ENCODE measurements around the gene SPDL1. TPM values are rescaled to one million over a fixed set of nuclear protein-coding genes. Genes with fewer than 3 reads are reported as not detected.

Gene SPDL1
- total RNA-seq, 1 experiment from 2014 or later = 72.6 TPM

DNA sequence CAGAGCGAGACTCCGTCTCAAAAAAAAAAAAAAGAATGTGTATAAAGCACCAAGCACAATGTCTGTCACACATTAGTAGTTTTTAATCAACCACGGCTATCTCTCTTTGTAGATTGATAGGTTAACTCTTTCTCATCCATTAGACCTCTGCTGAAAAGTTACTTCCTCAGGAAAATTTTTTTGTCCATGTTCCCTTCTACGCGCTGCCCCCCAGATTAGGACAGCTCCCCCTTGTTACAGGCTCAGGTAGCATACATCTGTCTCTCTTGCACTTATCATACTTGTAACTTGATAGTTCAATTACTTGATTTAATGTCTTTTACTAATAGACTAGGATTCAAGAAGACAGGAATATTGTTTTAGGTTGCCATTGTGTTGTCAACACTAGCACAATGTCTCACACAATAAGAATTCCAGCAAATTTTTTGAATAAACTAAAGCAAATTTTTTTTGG, 1.5 kb downstream of the SPDL1 start:
- DNase-seq (ENCODE audit: low read depth, low spot score) (no peak), ATAC-seq (no peak)
- Histone ChIP-seq H3K27me3 (ENCODE audit: control insufficient read depth, insufficient read depth, low read length) (no peaks in the 10 kb centered on the region), H3K27ac (ENCODE audit: low read length) (peak overlapping the region; percentile 97), H3K4me1 (ENCODE audit: control insufficient read depth, insufficient read depth, low read length) (peaks cover 38% of the 10 kb centered on the region), H3K4me3 (ENCODE audit: low read depth in 2 of 2, low read length in 2 of 2) (peak overlapping the region; percentile 86 to 88), H3K36me3 (ENCODE audit: control insufficient read depth, insufficient read depth, low read length) (peaks cover 14% of the 10 kb centered on the region), H3K9me3 (ENCODE audit: control insufficient read depth, insufficient read depth, low read depth, low read length) (no peaks in the 10 kb centered on the region)
- TF ChIP-seq, protein P1, sequence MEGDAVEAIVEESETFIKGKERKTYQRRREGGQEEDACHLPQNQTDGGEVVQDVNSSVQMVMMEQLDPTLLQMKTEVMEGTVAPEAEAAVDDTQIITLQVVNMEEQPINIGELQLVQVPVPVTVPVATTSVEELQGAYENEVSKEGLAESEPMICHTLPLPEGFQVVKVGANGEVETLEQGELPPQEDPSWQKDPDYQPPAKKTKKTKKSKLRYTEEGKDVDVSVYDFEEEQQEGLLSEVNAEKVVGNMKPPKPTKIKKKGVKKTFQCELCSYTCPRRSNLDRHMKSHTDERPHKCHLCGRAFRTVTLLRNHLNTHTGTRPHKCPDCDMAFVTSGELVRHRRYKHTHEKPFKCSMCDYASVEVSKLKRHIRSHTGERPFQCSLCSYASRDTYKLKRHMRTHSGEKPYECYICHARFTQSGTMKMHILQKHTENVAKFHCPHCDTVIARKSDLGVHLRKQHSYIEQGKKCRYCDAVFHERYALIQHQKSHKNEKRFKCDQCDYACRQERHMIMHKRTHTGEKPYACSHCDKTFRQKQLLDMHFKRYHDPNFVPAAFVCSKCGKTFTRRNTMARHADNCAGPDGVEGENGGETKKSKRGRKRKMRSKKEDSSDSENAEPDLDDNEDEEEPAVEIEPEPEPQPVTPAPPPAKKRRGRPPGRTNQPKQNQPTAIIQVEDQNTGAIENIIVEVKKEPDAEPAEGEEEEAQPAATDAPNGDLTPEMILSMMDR (IDR thresholded peaks at IDR 0.05) = peak; percentile 11; the same call in 1 of the 2 replicates
- TF ChIP-seq TCF7L2 (IDR thresholded peaks at IDR 0.05; ENCODE audit: low read depth, low read length) = no peak
- POLR2A ChIA-PET = interaction anchor here (0.7 kb wide), 1 partner anchor 108 kb away, joined by 5 read pairs; no protein-coding TSS in a partner anchor
- BruUV-seq (replicated peaks) = no TSS peak
- intact Hi-C loops (cut with micrococcal nuclease; ENCODE audit: unreplicated experiment) = no loop called here
- in situ Hi-C loops (cut with HindIII; ENCODE audit: low pct_unique_long_range_greater_than_20kb, low sequenced_read_pairs) = no loop called here
- CTCF ChIA-PET = no interaction called here

DNA sequence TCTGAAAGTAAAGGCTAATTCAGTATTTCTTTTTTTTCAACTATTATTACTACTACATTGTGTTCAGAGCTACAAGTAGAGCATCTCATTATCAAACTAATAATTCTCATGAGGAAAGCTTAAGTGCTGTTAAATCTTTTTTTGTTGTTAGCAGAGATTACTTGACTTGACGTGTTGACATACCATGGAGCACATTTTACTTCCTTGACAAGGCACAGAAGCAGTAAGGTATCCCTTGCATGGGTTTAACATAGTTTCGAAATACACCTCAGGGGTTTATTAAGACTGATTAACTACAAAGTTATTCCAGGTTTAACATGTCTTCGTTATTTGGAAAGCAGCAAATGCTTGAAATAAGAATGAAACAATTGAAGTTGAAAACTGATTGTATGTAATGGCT, 7.0 kb downstream of the SPDL1 start:
- ATAC-seq = no peak
- Histone ChIP-seq H3K4me3 (ENCODE audit: low read depth in 2 of 2, low read length in 2 of 2) (no peak overlapping the region), H3K4me1 (ENCODE audit: control insufficient read depth, insufficient read depth, low read length) (peaks cover 22% of the 10 kb centered on the region), H3K27me3 (ENCODE audit: control insufficient read depth, insufficient read depth, low read length) (no peaks in the 10 kb centered on the region), H3K27ac (ENCODE audit: low read length) (peak overlapping the region; percentile 55; the same call in 1 of the 2 replicates), H3K9me3 (ENCODE audit: control insufficient read depth, insufficient read depth, low read depth, low read length) (no peaks in the 10 kb centered on the region), H3K36me3 (ENCODE audit: control insufficient read depth, insufficient read depth, low read length) (peaks cover 60% of the 10 kb centered on the region)
- in situ Hi-C loops (cut with HindIII; ENCODE audit: low pct_unique_long_range_greater_than_20kb, low sequenced_read_pairs) (no loop called here), intact Hi-C loops (cut with micrococcal nuclease; ENCODE audit: unreplicated experiment) (no loop called here)
- no peak for DNase-seq (ENCODE audit: low read depth, low spot score)
- no TSS peak for BruUV-seq (replicated peaks)
- ChIA-PET POLR2A (no interaction called here), CTCF (no interaction called here)
- TF ChIP-seq SIN3A (IDR thresholded peaks at IDR 0.05; ENCODE audit: borderline replicate concordance, insufficient read depth, low read depth, low read length) (no peak), POLR2AphosphoS5 (IDR thresholded peaks at IDR 0.05; ENCODE audit: low read depth, low read length) (no peak), TCF7L2 (IDR thresholded peaks at IDR 0.05; ENCODE audit: low read depth, low read length) (no peak)
- TF ChIP-seq, protein P2, sequence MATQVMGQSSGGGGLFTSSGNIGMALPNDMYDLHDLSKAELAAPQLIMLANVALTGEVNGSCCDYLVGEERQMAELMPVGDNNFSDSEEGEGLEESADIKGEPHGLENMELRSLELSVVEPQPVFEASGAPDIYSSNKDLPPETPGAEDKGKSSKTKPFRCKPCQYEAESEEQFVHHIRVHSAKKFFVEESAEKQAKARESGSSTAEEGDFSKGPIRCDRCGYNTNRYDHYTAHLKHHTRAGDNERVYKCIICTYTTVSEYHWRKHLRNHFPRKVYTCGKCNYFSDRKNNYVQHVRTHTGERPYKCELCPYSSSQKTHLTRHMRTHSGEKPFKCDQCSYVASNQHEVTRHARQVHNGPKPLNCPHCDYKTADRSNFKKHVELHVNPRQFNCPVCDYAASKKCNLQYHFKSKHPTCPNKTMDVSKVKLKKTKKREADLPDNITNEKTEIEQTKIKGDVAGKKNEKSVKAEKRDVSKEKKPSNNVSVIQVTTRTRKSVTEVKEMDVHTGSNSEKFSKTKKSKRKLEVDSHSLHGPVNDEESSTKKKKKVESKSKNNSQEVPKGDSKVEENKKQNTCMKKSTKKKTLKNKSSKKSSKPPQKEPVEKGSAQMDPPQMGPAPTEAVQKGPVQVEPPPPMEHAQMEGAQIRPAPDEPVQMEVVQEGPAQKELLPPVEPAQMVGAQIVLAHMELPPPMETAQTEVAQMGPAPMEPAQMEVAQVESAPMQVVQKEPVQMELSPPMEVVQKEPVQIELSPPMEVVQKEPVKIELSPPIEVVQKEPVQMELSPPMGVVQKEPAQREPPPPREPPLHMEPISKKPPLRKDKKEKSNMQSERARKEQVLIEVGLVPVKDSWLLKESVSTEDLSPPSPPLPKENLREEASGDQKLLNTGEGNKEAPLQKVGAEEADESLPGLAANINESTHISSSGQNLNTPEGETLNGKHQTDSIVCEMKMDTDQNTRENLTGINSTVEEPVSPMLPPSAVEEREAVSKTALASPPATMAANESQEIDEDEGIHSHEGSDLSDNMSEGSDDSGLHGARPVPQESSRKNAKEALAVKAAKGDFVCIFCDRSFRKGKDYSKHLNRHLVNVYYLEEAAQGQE (IDR thresholded peaks at IDR 0.05; ENCODE audit: insufficient read depth in 1 of 2, low read depth in 2 of 2, low read length in 1 of 2) = no peak
- TF ChIP-seq, protein P1 (IDR thresholded peaks at IDR 0.05) = no peak

All from Panc1 (cell line).